NCI-H226 (cell line): Measurements from ENCODE around the gene SLC36A3.
"Not testable (repeated sequence)": the region's sequence is repeated elsewhere in the genome, so short reads cannot be mapped to it uniquely, and the experiment has no call there.

Source experiments
- DNase-seq: peaks from one replicate; pipeline ENCODE4 v3.0.0-alpha.2; 2015

The SLC36A3 gene

GRCh38 chr5:151237685-151238084 is 65.9 kb downstream of the SLC36A3 start:
- no peak for DNase-seq

- DNase-seq: no peak
Observed at GRCh38 chr5:151236888-151237287, 66.7 kb downstream of the SLC36A3 start.

- not testable (repeated sequence) for DNase-seq
Observed at GRCh38 chr5:151235239-151235571, 68.4 kb downstream of the SLC36A3 start.

GRCh38 chr5:151234476-151235238 is 68.9 kb downstream of the SLC36A3 start:
- DNase-seq: no peak

- no peak for DNase-seq
Observed at GRCh38 chr5:151233616-151234085, 69.9 kb downstream of the SLC36A3 start.

GRCh38 chr5:151231359-151231758 is 72.2 kb downstream of the SLC36A3 start:
- no peak for DNase-seq

GRCh38 chr5:151230048-151230680 is 73.4 kb downstream of the SLC36A3 start:
- no peak for DNase-seq

GRCh38 chr5:151228986-151229385 is 74.6 kb downstream of the SLC36A3 start:
- DNase-seq: no peak

GRCh38 chr5:151227918-151228447 is 75.6 kb downstream of the SLC36A3 start:
- DNase-seq: no peak
